GM12865 (cell line): ENCODE data around the gene IMP3.

Experiments used
- DNase-seq: peaks from one replicate; pipeline ENCODE4 v3.0.0; 2010; ENCODE audit warnings: low read depth
- H3K4me3 ChIP-seq: 2 replicates; pipeline ENCODE4 v1.5.1; 2011; ENCODE audit warnings: mild to moderate bottlenecking, low read depth, low read length, control low read depth
- CTCF ChIP-seq: IDR thresholded peaks from 2 replicates; pipeline ENCODE4 v1.5.1; 2011; ENCODE audit warnings: low read length, control low read depth, low read depth, inconsistent platforms; ENCODE audit not compliant: insufficient read depth; ENCODE audit errors: missing control alignments

Gene IMP3

GRCh38 chr15:75671730-75672602 is 31.9 kb upstream of the IMP3 start:
- TF ChIP-seq CTCF = no peak
- no peak for DNase-seq
- no peak overlapping the region for H3K4me3 ChIP-seq

- DNase-seq = no peak
- no peak for TF ChIP-seq CTCF
- H3K4me3 ChIP-seq = no peak overlapping the region
These were observed 29.8 kb upstream of the IMP3 start for GRCh38 chr15:75669879-75670212.

GRCh38 chr15:75669191-75669878 is 29.3 kb upstream of the IMP3 start:
- DNase-seq = no peak
- TF ChIP-seq CTCF = no peak
- H3K4me3 ChIP-seq = no peak overlapping the region

- DNase-seq = no peak
- no peak overlapping the region for H3K4me3 ChIP-seq
- TF ChIP-seq CTCF = no peak
These were observed 26.9 kb upstream of the IMP3 start for GRCh38 chr15:75666823-75667501.

DNA sequence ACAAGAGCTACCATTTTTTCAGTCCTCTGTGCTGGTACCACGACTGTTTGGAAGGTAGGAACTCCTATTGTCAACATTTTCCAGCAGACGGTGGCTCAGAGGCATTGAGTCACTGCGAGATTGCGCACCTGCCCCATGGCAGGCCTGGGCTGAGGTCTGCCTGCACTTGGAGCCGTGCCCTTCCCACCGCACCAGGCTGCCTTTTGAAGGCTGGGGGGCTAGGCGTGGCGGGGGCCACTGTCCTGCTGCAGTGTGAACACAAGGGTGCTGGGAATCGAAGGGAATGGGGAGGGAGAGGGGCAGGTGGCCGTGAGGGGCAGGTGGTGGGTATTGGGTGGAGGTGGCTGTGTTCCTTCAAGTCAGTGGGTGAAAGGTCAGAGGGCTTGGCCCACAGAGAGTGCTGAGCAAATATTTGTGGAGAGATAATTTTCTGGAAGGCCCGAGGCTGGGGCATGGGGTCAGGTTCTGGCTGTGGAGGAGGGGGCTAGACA is 24.0 kb upstream of the IMP3 start:
- TF ChIP-seq CTCF = no peak
- no peak overlapping the region for H3K4me3 ChIP-seq
- no peak for DNase-seq

DNA sequence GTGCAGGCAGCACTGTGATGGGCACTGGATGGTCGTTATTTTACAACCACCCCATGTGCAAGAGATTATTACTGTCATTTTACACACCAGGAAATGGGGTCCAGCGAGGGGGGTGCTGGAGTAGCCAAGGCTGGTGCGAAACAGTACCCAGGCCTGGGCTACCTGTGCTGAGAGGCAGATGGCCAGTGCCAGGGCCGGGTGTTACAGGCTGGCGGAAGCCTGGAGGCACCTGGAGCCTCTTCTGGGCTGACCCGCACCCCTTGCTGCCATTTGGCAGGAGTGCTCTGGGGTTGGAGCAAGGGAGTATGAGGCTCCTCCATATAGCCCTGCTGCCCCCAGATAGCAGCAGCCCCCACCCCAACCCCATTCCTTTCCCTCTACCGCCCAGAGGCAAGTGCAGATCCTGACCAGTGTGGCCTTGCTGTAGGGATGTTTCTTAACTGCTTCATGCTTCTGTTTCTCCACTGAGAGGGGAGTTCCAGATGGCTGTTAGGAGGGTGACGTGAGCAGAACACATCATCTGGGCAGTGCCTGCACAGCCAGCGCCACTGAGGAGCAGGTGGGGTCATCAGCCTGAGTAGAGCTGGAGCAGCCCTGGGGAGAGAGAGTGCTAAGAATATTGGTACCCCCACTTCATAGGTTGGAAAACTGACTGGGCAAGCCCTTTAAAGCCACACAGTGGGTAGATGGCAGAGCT is 22.9 kb upstream of the IMP3 start:
- H3K4me3 ChIP-seq = no peak overlapping the region
- no peak for TF ChIP-seq CTCF
- no peak for DNase-seq
